LNCaP clone FGC (cell line): Measurements from ENCODE around the gene HLA-DMB.

Experiments
- DNase-seq: peaks from one replicate; pipeline ENCODE4 v3.0.0-alpha.2; 2011; ENCODE audit warnings: low read depth
- H3K4me3 ChIP-seq: 2 replicates; pipeline ENCODE4 v1.5.1; 2011; ENCODE audit warnings: mild to moderate bottlenecking, low read depth, low read length, control low read depth
- TF ChIP-seq, protein P1 (sequence below): IDR thresholded peaks from 2 replicates; pipeline ENCODE4 v1.5.1; 2012; ENCODE audit warnings: mild to moderate bottlenecking; ENCODE audit not compliant: control insufficient read depth, insufficient read depth; ENCODE audit errors: extremely low read depth

Gene HLA-DMB

DNA sequence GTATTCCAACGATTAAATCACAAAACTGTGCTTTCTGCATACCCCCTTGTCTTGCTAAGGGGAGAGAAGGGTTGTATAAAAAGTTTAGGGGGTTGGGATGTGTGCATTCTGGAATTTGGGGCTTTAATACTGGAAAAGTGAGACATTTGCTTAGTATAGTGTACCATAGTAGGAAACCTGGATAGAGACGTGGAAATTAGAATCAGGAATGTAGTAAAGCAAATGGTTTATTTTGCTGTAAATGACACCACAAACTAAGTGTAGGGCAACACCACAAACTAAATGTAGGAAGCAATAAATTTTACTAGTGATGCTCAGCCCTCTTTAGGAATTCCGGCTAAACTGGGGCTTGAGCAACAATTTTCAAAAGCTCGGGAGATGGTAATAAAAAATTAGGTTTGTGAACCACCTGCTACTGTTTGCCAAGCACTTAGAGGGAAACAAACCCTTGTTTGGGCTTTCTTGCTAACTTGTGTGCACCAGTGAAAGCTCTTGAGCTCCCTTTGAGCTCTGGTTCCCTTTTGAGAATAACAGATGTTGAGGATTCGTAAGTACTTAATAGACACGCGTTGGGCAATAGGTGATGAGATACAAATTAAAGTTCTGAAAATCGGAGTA is 41.4 kb upstream of the HLA-DMB start:
- no peak overlapping the region for H3K4me3 ChIP-seq
- TF ChIP-seq, protein P1, sequence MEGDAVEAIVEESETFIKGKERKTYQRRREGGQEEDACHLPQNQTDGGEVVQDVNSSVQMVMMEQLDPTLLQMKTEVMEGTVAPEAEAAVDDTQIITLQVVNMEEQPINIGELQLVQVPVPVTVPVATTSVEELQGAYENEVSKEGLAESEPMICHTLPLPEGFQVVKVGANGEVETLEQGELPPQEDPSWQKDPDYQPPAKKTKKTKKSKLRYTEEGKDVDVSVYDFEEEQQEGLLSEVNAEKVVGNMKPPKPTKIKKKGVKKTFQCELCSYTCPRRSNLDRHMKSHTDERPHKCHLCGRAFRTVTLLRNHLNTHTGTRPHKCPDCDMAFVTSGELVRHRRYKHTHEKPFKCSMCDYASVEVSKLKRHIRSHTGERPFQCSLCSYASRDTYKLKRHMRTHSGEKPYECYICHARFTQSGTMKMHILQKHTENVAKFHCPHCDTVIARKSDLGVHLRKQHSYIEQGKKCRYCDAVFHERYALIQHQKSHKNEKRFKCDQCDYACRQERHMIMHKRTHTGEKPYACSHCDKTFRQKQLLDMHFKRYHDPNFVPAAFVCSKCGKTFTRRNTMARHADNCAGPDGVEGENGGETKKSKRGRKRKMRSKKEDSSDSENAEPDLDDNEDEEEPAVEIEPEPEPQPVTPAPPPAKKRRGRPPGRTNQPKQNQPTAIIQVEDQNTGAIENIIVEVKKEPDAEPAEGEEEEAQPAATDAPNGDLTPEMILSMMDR, result no peak
- no peak for DNase-seq

DNA sequence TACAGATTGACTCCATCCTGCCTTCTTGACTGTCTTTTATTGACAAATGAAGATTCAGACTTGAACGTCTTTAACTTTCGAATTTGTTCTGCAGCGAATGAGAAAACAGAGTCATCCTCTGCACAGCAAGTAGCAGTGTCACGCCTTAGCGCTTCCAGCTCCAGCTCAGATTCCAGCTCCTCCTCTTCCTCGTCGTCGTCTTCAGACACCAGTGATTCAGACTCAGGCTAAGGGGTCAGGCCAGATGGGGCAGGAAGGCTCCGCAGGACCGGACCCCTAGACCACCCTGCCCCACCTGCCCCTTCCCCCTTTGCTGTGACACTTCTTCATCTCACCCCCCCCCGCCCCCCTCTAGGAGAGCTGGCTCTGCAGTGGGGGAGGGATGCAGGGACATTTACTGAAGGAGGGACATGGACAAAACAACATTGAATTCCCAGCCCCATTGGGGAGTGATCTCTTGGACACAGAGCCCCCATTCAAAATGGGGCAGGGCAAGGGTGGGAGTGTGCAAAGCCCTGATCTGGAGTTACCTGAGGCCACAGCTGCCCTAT is 39.7 kb upstream of the HLA-DMB start:
- H3K4me3 ChIP-seq, result no peak overlapping the region
- TF ChIP-seq, protein P1, result no peak
- no peak for DNase-seq

DNA sequence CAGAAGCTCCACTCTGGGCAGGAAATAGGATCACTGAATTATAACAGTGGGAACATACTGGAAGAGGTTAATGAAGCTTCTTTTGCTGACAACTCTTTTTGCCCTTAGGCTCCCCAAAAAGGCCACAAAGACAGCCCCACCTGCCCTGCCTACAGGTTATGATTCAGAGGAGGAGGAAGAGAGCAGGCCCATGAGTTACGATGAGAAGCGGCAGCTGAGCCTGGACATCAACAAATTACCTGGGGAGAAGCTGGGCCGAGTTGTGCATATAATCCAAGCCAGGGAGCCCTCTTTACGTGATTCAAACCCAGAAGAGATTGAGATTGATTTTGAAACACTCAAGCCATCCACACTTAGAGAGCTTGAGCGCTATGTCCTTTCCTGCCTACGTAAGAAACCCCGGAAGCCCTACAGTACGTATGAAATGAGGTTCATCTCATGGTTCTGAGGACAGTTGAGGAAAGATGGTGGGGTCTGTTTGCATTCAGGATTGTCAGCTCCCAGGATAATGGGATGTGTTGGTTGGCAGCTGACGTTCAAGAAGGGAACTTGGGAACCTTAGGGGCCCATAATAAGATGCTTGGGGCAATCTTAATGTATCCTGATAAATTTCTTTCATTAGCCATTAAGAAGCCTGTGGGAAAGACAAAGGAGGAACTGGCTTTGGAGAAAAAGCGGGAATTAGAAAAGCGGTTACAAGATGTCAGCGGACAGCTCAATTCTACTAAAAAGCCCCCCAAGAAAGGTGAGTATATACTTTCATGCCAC is 39.1 kb upstream of the HLA-DMB start:
- TF ChIP-seq, protein P1, result no peak
- H3K4me3 ChIP-seq, result no peak overlapping the region
- no peak for DNase-seq

DNA sequence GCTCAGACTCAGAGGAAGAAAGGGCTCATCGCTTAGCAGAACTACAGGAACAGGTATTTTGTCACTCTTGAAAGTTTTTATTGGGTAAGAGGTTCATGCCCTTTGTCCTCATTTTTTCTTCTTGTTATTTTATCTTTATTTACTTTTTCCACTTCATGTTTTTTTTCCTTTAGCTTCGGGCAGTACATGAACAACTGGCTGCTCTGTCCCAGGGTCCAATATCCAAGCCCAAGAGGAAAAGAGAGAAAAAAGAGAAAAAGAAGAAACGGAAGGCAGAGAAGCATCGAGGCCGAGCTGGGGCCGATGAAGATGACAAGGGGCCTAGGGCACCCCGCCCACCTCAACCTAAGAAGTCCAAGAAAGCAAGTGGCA is 37.1 kb upstream of the HLA-DMB start:
- no peak overlapping the region for H3K4me3 ChIP-seq
- TF ChIP-seq, protein P1, result no peak
- no peak for DNase-seq

DNA sequence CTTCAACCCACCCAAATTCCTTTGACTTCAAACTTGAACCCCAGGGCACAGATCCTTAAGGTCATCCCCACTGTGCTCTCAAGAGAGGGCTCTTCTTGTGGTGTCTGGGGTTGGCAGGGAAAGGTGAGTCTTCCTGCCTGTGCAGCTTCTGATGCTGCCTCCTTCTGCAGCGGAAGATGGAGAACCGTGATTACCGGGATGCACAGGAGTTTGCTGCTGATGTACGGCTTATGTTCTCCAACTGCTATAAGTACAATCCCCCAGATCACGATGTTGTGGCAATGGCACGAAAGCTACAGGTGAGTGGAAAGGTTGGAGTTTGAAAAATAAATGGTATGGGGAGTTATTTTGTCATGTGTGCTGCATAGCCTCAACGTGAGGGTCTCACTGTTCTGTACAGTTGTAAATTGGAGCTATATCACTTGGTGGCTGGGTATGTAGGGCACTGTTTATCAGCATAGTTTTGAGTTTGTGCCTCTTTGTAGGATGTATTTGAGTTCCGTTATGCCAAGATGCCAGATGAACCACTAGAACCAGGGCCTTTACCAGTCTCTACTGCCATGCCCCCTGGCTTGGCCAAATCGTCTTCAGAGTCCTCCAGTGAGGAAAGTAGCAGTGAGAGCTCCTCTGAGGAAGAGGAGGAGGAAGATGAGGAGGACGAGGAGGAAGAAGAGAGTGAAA is 36.6 kb upstream of the HLA-DMB start:
- TF ChIP-seq, protein P1, result no peak
- H3K4me3 ChIP-seq, result no peak overlapping the region
- no peak for DNase-seq

DNA sequence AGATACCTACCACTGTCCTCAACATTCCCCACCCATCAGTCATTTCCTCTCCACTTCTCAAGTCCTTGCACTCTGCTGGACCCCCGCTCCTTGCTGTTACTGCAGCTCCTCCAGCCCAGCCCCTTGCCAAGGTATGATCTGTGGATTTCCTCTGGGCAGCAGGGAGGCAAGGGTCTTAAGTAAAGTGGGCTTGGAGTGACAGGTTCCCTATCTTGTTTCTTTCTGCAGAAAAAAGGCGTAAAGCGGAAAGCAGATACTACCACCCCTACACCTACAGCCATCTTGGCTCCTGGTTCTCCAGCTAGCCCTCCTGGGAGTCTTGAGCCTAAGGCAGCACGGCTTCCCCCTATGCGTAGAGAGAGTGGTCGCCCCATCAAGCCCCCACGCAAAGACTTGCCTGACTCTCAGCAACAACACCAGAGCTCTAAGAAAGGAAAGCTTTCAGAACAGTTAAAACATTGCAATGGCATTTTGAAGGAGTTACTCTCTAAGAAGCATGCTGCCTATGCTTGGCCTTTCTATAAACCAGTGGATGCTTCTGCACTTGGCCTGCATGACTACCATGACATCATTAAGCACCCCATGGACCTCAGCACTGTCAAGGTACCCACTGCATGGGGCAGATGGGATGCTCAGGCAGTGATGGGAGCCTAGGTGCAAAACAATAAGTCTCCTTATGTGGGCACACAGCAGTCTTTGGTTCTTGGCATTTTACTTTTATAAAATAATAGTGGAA is 35.7 kb upstream of the HLA-DMB start:
- TF ChIP-seq, protein P1, result no peak
- DNase-seq, result no peak
- H3K4me3 ChIP-seq, result peak overlapping the region; percentile 96
